Measurements from ENCODE around the gene CDCP2.
"Not testable (repeated sequence)": the region's sequence is repeated elsewhere in the genome, so short reads cannot be mapped to it uniquely, and the experiment has no call there.

Gene CDCP2

GRCh38 chr1:54167422-54168139 lies 14.8 kb upstream of the CDCP2 start:
- no peak for DNase-seq

GRCh38 chr1:54166357-54166756 lies 13.6 kb upstream of the CDCP2 start:
- DNase-seq = not testable (repeated sequence)

GRCh38 chr1:54165146-54165545 lies 12.3 kb upstream of the CDCP2 start:
- no peak for DNase-seq

GRCh38 chr1:54163573-54163972 lies 10.8 kb upstream of the CDCP2 start:
- no peak for DNase-seq

- no peak for DNase-seq
These were observed 10.3 kb upstream of the CDCP2 start for GRCh38 chr1:54163051-54163450.

GRCh38 chr1:54161495-54162168 lies 8.8 kb upstream of the CDCP2 start:
- DNase-seq = no peak

- no peak for DNase-seq
These were observed 7.6 kb upstream of the CDCP2 start for GRCh38 chr1:54160351-54160750.

- no peak for DNase-seq
These were observed 7.0 kb upstream of the CDCP2 start for GRCh38 chr1:54159733-54160316.

- no peak for DNase-seq
These were observed 5.3 kb upstream of the CDCP2 start for GRCh38 chr1:54158071-54158470.

GRCh38 chr1:54157401-54157800 lies 4.6 kb upstream of the CDCP2 start:
- no peak for DNase-seq

GRCh38 chr1:54156986-54157385 lies 4.2 kb upstream of the CDCP2 start:
- DNase-seq = no peak

- DNase-seq = no peak
These were observed 3.4 kb upstream of the CDCP2 start for GRCh38 chr1:54156201-54156600.

GRCh38 chr1:54153535-54154439 lies 987 bp upstream of the CDCP2 start:
- no peak for DNase-seq

GRCh38 chr1:54151013-54151412 lies 1.8 kb downstream of the CDCP2 start:
- no peak for DNase-seq

- no peak for DNase-seq
These were observed 3.1 kb downstream of the CDCP2 start for GRCh38 chr1:54149734-54150133.

- no peak for DNase-seq
These were observed 8.4 kb downstream of the CDCP2 start for GRCh38 chr1:54144366-54144765.

GRCh38 chr1:54142146-54142900 lies 10.5 kb downstream of the CDCP2 start:
- DNase-seq = no peak

GRCh38 chr1:54139711-54140110 lies 13.1 kb downstream of the CDCP2 start:
- DNase-seq = no peak

- DNase-seq = no peak
These were observed 13.8 kb downstream of the CDCP2 start for GRCh38 chr1:54138994-54139393.

- no peak for DNase-seq
These were observed 15.2 kb downstream of the CDCP2 start for GRCh38 chr1:54137534-54138061.

GRCh38 chr1:54136963-54137533 lies 15.8 kb downstream of the CDCP2 start:
- DNase-seq = no peak
